ENCODE results near the gene RXFP1.
"Not testable (repeated sequence)": the region's sequence is repeated elsewhere in the genome, so short reads cannot be mapped to it uniquely, and the experiment has no call there.

Gene RXFP1

GRCh38 chr4:158622251-158622650 lies 100.6 kb downstream of the RXFP1 start:
- no peak for DNase-seq

GRCh38 chr4:158624889-158625478 lies 103.3 kb downstream of the RXFP1 start:
- no peak for DNase-seq

GRCh38 chr4:158625544-158625943 lies 103.9 kb downstream of the RXFP1 start:
- DNase-seq: no peak

GRCh38 chr4:158630893-158631292 lies 109.2 kb downstream of the RXFP1 start:
- no peak for DNase-seq

- DNase-seq: no peak
These were observed 114.9 kb downstream of the RXFP1 start for GRCh38 chr4:158636619-158637018.

- DNase-seq: no peak
These were observed 122.7 kb downstream of the RXFP1 start for GRCh38 chr4:158644356-158644755.

- no peak for DNase-seq
These were observed 123.1 kb downstream of the RXFP1 start for GRCh38 chr4:158644760-158645159.

- no peak for DNase-seq
These were observed 127.5 kb downstream of the RXFP1 start for GRCh38 chr4:158649111-158649680.

- DNase-seq: no peak
These were observed 131.2 kb downstream of the RXFP1 start for GRCh38 chr4:158652920-158653319.

- no peak for DNase-seq
These were observed 134.8 kb downstream of the RXFP1 start for GRCh38 chr4:158656439-158656838.

GRCh38 chr4:158657291-158657690 lies 135.6 kb downstream of the RXFP1 start:
- no peak for DNase-seq

GRCh38 chr4:158663255-158663654 lies 141.6 kb downstream of the RXFP1 start:
- DNase-seq: not testable (repeated sequence)

- not testable (repeated sequence) for DNase-seq
These were observed 142.3 kb downstream of the RXFP1 start for GRCh38 chr4:158663707-158664625.

GRCh38 chr4:158664806-158665205 lies 143.1 kb downstream of the RXFP1 start:
- DNase-seq: no peak

GRCh38 chr4:158666892-158667291 lies 145.2 kb downstream of the RXFP1 start:
- DNase-seq: no peak

- DNase-seq: no peak
These were observed 146.0 kb downstream of the RXFP1 start for GRCh38 chr4:158667651-158668198.

GRCh38 chr4:158669310-158669709 lies 147.6 kb downstream of the RXFP1 start:
- no peak for DNase-seq

GRCh38 chr4:158670975-158671664 lies 149.4 kb downstream of the RXFP1 start:
- DNase-seq: peak; percentile 80

- no peak for DNase-seq
These were observed 149.9 kb downstream of the RXFP1 start, which contains the start of gene C4orf46 for GRCh38 chr4:158671665-158671914. Gene C4orf46, minus strand, starts transcription at chr4:158671887. Its CDS starts 86 bp downstream, at chr4:158671801.

GRCh38 chr4:158671915-158672806 lies 150.5 kb downstream of the RXFP1 start, which contains the start of gene ETFDH:
Gene ETFDH, plus strand, starts transcription at chr4:158672296. Its CDS starts 161 bp downstream, at chr4:158672457.
- DNase-seq: peak; percentile 97

- no peak for DNase-seq
These were observed 152.0 kb downstream of the RXFP1 start for GRCh38 chr4:158673633-158674032.

- no peak for DNase-seq
These were observed 154.4 kb downstream of the RXFP1 start for GRCh38 chr4:158676076-158676475.
